ENCODE measurements around the gene OXA1L. TPM values are rescaled to one million over a fixed set of nuclear protein-coding genes. Genes with fewer than 3 reads are reported as not detected.
"Not testable (repeated sequence)": the region's sequence is repeated elsewhere in the genome, so short reads cannot be mapped to it uniquely, and the experiment has no call there.

Gene OXA1L
- total and polyA plus RNA-seq, 3 experiments from 2014 or later = 57.3 to 128 (median 126) TPM

GRCh38 chr14:22770481-22771187 lies 4.1 kb downstream of the OXA1L start:
- peaks cover 21% of the 10 kb centered on the region for H3K4me1 ChIP-seq (ENCODE audit: insufficient read depth, low read length)
- H3K4me3 ChIP-seq (ENCODE audit: low read length) = no peak overlapping the region
- Mint-ChIP-seq H3K4me1 (peaks cover 24 to 33% (median 32%) of the 10 kb centered on the region in 3 donors), H3K27me3 (peaks cover 0 to 1% of the 10 kb centered on the region in 2 donors), H3K36me3 (peaks cover 14 to 69% (median 23%) of the 10 kb centered on the region in 3 donors), H3K9me3 (no peaks in the 10 kb centered on the region), H3K27ac (peak overlapping the region in 2 of 8 donors; percentile 25 to 68), H3K4me3 (no peak overlapping the region)
- no peak overlapping the region for H3K27ac ChIP-seq (ENCODE audit: low read depth, low read length)
- peaks cover 35% of the 10 kb centered on the region for H3K36me3 ChIP-seq (ENCODE audit: insufficient read depth, low read length)
- POLR2A ChIA-PET = no interaction called here
- CTCF ChIA-PET = no interaction called here
- no peaks in the 10 kb centered on the region for H3K27me3 ChIP-seq (ENCODE audit: insufficient read depth, low read length, poor library complexity, severe bottlenecking)
- DNase-seq = no peak
- no peaks in the 10 kb centered on the region for H3K9me3 ChIP-seq (ENCODE audit: low read length)

- peaks cover 9% of the 10 kb centered on the region for H3K4me1 ChIP-seq (ENCODE audit: insufficient read depth, low read length)
- ChIA-PET POLR2A (interaction anchor here (0.7 kb wide), 1 partner anchor 62 kb away, joined by 5 read pairs; no protein-coding TSS in a partner anchor), CTCF (interaction anchor here (1.4 kb wide), 1 partner anchor 202 kb away, joined by 4 read pairs; no protein-coding TSS in a partner anchor)
- H3K27me3 ChIP-seq (ENCODE audit: insufficient read depth, low read length, poor library complexity, severe bottlenecking) = no peaks in the 10 kb centered on the region
- Mint-ChIP-seq H3K27me3 (no peaks in the 10 kb centered on the region), H3K36me3 (peaks cover 9 to 60% (median 23%) of the 10 kb centered on the region in 3 donors), H3K4me1 (peaks cover 11 to 18% (median 17%) of the 10 kb centered on the region in 3 donors), H3K4me3 (no peak overlapping the region), H3K27ac (peak overlapping the region in 1 of 8 donors; percentile 17), H3K9me3 (no peaks in the 10 kb centered on the region)
- H3K27ac ChIP-seq (ENCODE audit: low read depth, low read length) = no peak overlapping the region
- H3K4me3 ChIP-seq (ENCODE audit: low read length) = no peak overlapping the region
- DNase-seq = no peak
- no peaks in the 10 kb centered on the region for H3K9me3 ChIP-seq (ENCODE audit: low read length)
- H3K36me3 ChIP-seq (ENCODE audit: insufficient read depth, low read length) = peaks cover 35% of the 10 kb centered on the region
Measured at GRCh38 chr14:22772725-22773124, 6.2 kb downstream of the OXA1L start.

GRCh38 chr14:22773162-22774010 lies 6.9 kb downstream of the OXA1L start:
- H3K27me3 ChIP-seq (ENCODE audit: insufficient read depth, low read length, poor library complexity, severe bottlenecking) = no peaks in the 10 kb centered on the region
- Mint-ChIP-seq H3K4me3 (no peak overlapping the region), H3K9me3 (no peaks in the 10 kb centered on the region), H3K27me3 (no peaks in the 10 kb centered on the region), H3K4me1 (peaks cover 5 to 11% (median 10%) of the 10 kb centered on the region in 3 donors), H3K27ac (peak overlapping the region in 2 of 8 donors; percentile 17 to 36), H3K36me3 (peaks cover 9 to 54% (median 23%) of the 10 kb centered on the region in 3 donors)
- ChIA-PET POLR2A (interaction anchor here (0.9 kb wide), 1 partner anchor 113 kb away, joined by 3 read pairs; no protein-coding TSS in a partner anchor), CTCF (interaction anchor here (1.0 to 1.4 kb wide), 2 partner anchors 50 to 203 kb away, joined by 3 to 4 read pairs; no protein-coding TSS in a partner anchor)
- no peaks in the 10 kb centered on the region for H3K9me3 ChIP-seq (ENCODE audit: low read length)
- no peak overlapping the region for H3K27ac ChIP-seq (ENCODE audit: low read depth, low read length)
- peaks cover 35% of the 10 kb centered on the region for H3K36me3 ChIP-seq (ENCODE audit: insufficient read depth, low read length)
- no peak overlapping the region for H3K4me3 ChIP-seq (ENCODE audit: low read length)
- DNase-seq = no peak
- peaks cover 2% of the 10 kb centered on the region for H3K4me1 ChIP-seq (ENCODE audit: insufficient read depth, low read length)

- H3K27me3 Mint-ChIP-seq = no peaks in the 10 kb centered on the region
- H3K27ac ChIP-seq (ENCODE audit: low read depth, low read length) = no peak overlapping the region
- POLR2A ChIA-PET = interaction anchor here (0.9 kb wide), 1 partner anchor 112 kb away, joined by 3 read pairs; no protein-coding TSS in a partner anchor
Measured at GRCh38 chr14:22774011-22774706, 7.7 kb downstream of the OXA1L start.

GRCh38 chr14:22776215-22776614 lies 9.7 kb downstream of the OXA1L start:
- POLR2A ChIA-PET = no interaction called here
- Histone ChIP-seq H3K4me3 (ENCODE audit: low read length) (no peak overlapping the region), H3K4me1 (ENCODE audit: insufficient read depth, low read length) (no peaks in the 10 kb centered on the region), H3K36me3 (ENCODE audit: insufficient read depth, low read length) (peaks cover 13% of the 10 kb centered on the region), H3K27ac (ENCODE audit: low read depth, low read length) (no peak overlapping the region), H3K9me3 (ENCODE audit: low read length) (no peaks in the 10 kb centered on the region), H3K27me3 (ENCODE audit: insufficient read depth, low read length, poor library complexity, severe bottlenecking) (no peaks in the 10 kb centered on the region)
- no peak overlapping the region for H3K4me3 Mint-ChIP-seq
- no peaks in the 10 kb centered on the region for H3K4me1 Mint-ChIP-seq
- CTCF ChIA-PET = no interaction called here
- peaks cover 2 to 28% (median 6%) of the 10 kb centered on the region in 3 donors for H3K36me3 Mint-ChIP-seq
- no peaks in the 10 kb centered on the region for H3K9me3 Mint-ChIP-seq
- no peaks in the 10 kb centered on the region for H3K27me3 Mint-ChIP-seq
- peak overlapping the region in 2 of 8 donors; percentile 50 to 64 for H3K27ac Mint-ChIP-seq
- no peak for DNase-seq

More at GRCh38 chr14:22774011-22774706, 7.7 kb downstream of the OXA1L start:
- peaks cover under 1 to 5% (median 4%) of the 10 kb centered on the region in 3 donors for H3K4me1 Mint-ChIP-seq
- DNase-seq = no peak
- H3K9me3 Mint-ChIP-seq = no peaks in the 10 kb centered on the region
- Histone ChIP-seq H3K27me3 (ENCODE audit: insufficient read depth, low read length, poor library complexity, severe bottlenecking) (no peaks in the 10 kb centered on the region), H3K4me1 (ENCODE audit: insufficient read depth, low read length) (no peaks in the 10 kb centered on the region), H3K9me3 (ENCODE audit: low read length) (no peaks in the 10 kb centered on the region), H3K36me3 (ENCODE audit: insufficient read depth, low read length) (peaks cover 33% of the 10 kb centered on the region), H3K4me3 (ENCODE audit: low read length) (no peak overlapping the region)
- CTCF ChIA-PET = interaction anchor here (1.0 kb wide), 1 partner anchor 49 kb away, joined by 3 read pairs; no protein-coding TSS in a partner anchor
- H3K36me3 Mint-ChIP-seq = peaks cover 9 to 49% (median 21%) of the 10 kb centered on the region in 3 donors
- H3K27ac Mint-ChIP-seq = peak overlapping the region in 4 of 8 donors; percentile 48 to 81 (median 66)
- no peak overlapping the region for H3K4me3 Mint-ChIP-seq

- H3K36me3 ChIP-seq (ENCODE audit: insufficient read depth, low read length); H3K4me3 Mint-ChIP-seq; H3K27me3 Mint-ChIP-seq; H3K4me3 ChIP-seq (ENCODE audit: low read length); H3K4me1 Mint-ChIP-seq; H3K27ac ChIP-seq (ENCODE audit: low read depth, low read length); H3K27me3 ChIP-seq (ENCODE audit: insufficient read depth, low read length, poor library complexity, severe bottlenecking); H3K9me3 ChIP-seq (ENCODE audit: low read length); DNase-seq; POLR2A ChIA-PET; H3K9me3 Mint-ChIP-seq; CTCF ChIA-PET; H3K4me1 ChIP-seq (ENCODE audit: insufficient read depth, low read length): not testable (repeated sequence)
- Mint-ChIP-seq H3K36me3 (peaks cover 0 to 22% (median 2%) of the 10 kb centered on the region in 3 donors), H3K27ac (peak overlapping the region in 2 of 8 donors; percentile 17 to 26)
Measured at GRCh38 chr14:22776849-22777248, 10.4 kb downstream of the OXA1L start.

- H3K4me3 Mint-ChIP-seq = no peak overlapping the region
- no peak for DNase-seq
- H3K27me3 Mint-ChIP-seq = no peaks in the 10 kb centered on the region
- no peaks in the 10 kb centered on the region for H3K9me3 Mint-ChIP-seq
- Histone ChIP-seq H3K4me1 (ENCODE audit: insufficient read depth, low read length) (no peaks in the 10 kb centered on the region), H3K36me3 (ENCODE audit: insufficient read depth, low read length) (peaks cover 2% of the 10 kb centered on the region), H3K27me3 (ENCODE audit: insufficient read depth, low read length, poor library complexity, severe bottlenecking) (no peaks in the 10 kb centered on the region), H3K4me3 (ENCODE audit: low read length) (no peak overlapping the region), H3K27ac (ENCODE audit: low read depth, low read length) (no peak overlapping the region), H3K9me3 (ENCODE audit: low read length) (no peaks in the 10 kb centered on the region)
- no peaks in the 10 kb centered on the region for H3K4me1 Mint-ChIP-seq
- ChIA-PET CTCF (no interaction called here), POLR2A (no interaction called here)
- H3K36me3 Mint-ChIP-seq = peaks cover 0 to 13% (median 2%) of the 10 kb centered on the region in 3 donors
- H3K27ac Mint-ChIP-seq = no peak overlapping the region
Measured at GRCh38 chr14:22778084-22778483, 11.6 kb downstream of the OXA1L start.

All from CD8-positive, alpha-beta memory T cell (primary cell).